Lower lobe of right lung (tissue), 2 donors: ENCODE data around the gene HBS1L. TPM values are rescaled to one million over a fixed set of nuclear protein-coding genes. Genes with fewer than 3 reads are reported as not detected.

Experiments
- ATAC-seq, 2 donors: fragments of 200-7000 bp; cut with Tn5 transposase; one replicate each; pipeline ENCODE4 v1.9.1; 2020 to 2022; ENCODE audit warnings: mild to moderate bottlenecking in 2 of 2, moderate library complexity in 2 of 2
- DNase-seq: peaks from one replicate; pipeline ENCODE4 v3.0.0-alpha.2; 2020
- H3K27ac ChIP-seq: fragments of 200-600 bp; one replicate; pipeline ENCODE4 v1.8.0; 2022
- H3K27me3 ChIP-seq: fragments of 200-600 bp; one replicate; pipeline ENCODE4 v1.8.0; 2022; ENCODE audit warnings: low read depth
- H3K36me3 ChIP-seq: fragments of 200-600 bp; one replicate; pipeline ENCODE4 v1.8.0; 2022; ENCODE audit warnings: mild to moderate bottlenecking
- H3K4me1 ChIP-seq: fragments of 200-600 bp; one replicate; pipeline ENCODE4 v1.8.0; 2022
- H3K4me3 ChIP-seq: fragments of 200-600 bp; one replicate; pipeline ENCODE4 v1.8.0; 2022; ENCODE audit warnings: mild to moderate bottlenecking
- H3K9me3 ChIP-seq: fragments of 200-600 bp; one replicate; pipeline ENCODE4 v1.8.0; 2022
- CTCF ChIP-seq: fragments of 200-600 bp; IDR thresholded peaks from one replicate; pipeline ENCODE4 v1.8.0; 2022; ENCODE audit warnings: antibody characterized with exemption, mild to moderate bottlenecking
- intact Hi-C: fragments of 100-400 bp; cut with DNase I; formaldehyde crosslinking; loops from one replicate; pipeline ENCODE4 v1.11.0; 2022
- total RNA-seq: library from RNA; stranded (reverse); fragmentation: NEBNext Ultra II Directional; extraction: Animal tissue kit (Norgen Biotek cat#: 25700); gene quantifications from one replicate; pipeline ENCODE4 v1.2.1, GENCODE V29; 2021
- donor health status: DM: no; HTN: yes; CAD: no; lungs with severe emphysema.

Gene HBS1L
- total RNA-seq, 1 donor from 2014 or later, result 51.3 TPM

DNA sequence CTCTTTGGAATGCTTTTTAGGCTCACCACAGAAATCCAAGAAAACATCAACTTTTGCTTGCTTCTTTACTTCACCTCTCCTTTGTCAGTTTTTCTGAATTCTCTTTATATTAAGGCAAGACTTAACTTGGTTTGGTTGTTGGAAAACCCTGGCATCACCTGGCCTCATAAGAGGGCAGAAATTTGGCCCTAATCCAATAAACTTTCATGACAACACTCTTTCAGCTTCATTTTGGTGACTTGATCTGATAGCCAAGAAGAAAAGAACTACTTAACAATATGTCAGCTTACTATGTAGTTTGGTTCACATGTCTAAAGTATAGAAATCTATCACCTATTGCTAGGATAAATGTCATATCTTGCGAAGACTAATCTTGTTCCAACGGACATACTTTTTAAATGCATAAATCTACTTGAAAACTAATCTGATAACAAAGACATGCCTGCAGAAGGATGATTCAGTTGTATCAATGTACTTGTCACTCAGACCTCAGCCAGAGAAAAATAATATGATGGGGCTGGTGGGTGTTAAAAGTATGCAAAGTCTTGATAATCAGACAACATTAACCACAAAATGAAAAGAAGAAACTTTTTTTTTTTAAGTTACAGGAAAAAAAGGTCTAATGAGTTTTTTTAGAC is 19.3 kb upstream of the HBS1L start:
- Histone ChIP-seq H3K27me3 (no peaks in the 10 kb centered on the region), H3K36me3 (no peaks in the 10 kb centered on the region), H3K4me1 (peaks cover 4% of the 10 kb centered on the region), H3K9me3 (no peaks in the 10 kb centered on the region), H3K27ac (no peak overlapping the region), H3K4me3 (no peak overlapping the region)
- ATAC-seq (no peak), DNase-seq (no peak)
- intact Hi-C loops, result no loop called here
- no peak for TF ChIP-seq CTCF

- ATAC-seq, result no peak
- no peaks in the 10 kb centered on the region for H3K27me3 ChIP-seq
- H3K9me3 ChIP-seq, result no peaks in the 10 kb centered on the region
- H3K27ac ChIP-seq, result no peak overlapping the region
- no peaks in the 10 kb centered on the region for H3K36me3 ChIP-seq
- intact Hi-C loops, result no loop called here
- DNase-seq, result no peak
- TF ChIP-seq CTCF, result no peak
- no peak overlapping the region for H3K4me3 ChIP-seq
- H3K4me1 ChIP-seq, result peaks cover 4% of the 10 kb centered on the region
Observed at GRCh38 chr6:135073217-135073616, 18.6 kb upstream of the HBS1L start.

GRCh38 chr6:135072753-135073152 is 18.1 kb upstream of the HBS1L start:
- Histone ChIP-seq H3K4me1 (peaks cover 4% of the 10 kb centered on the region), H3K36me3 (no peaks in the 10 kb centered on the region), H3K9me3 (no peaks in the 10 kb centered on the region), H3K27ac (no peak overlapping the region), H3K4me3 (no peak overlapping the region), H3K27me3 (no peaks in the 10 kb centered on the region)
- intact Hi-C loops, result no loop called here
- DNase-seq, result no peak
- TF ChIP-seq CTCF, result no peak
- ATAC-seq, result no peak

DNA sequence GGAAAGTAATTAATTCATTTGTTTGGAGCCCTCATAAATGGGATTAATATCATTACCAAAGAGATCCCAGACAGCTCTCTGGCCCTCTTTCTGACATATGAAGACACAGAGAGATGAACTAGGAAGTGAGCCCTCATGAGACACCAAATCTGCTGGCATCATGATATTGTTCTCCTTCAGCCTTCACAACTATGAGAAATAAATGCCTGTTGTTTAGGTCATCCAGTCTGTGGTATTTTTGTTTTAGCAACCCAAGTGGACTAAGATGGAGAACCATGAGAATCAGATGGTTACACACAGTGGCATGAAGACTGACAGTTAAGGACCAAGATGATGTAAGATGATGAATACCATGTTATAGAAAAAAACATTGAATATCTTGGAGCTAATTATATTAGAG is 16.9 kb upstream of the HBS1L start:
- DNase-seq (no peak), ATAC-seq (no peak)
- Histone ChIP-seq H3K36me3 (no peaks in the 10 kb centered on the region), H3K27ac (no peak overlapping the region), H3K4me1 (peaks cover 4% of the 10 kb centered on the region), H3K4me3 (no peak overlapping the region), H3K27me3 (no peaks in the 10 kb centered on the region), H3K9me3 (no peaks in the 10 kb centered on the region)
- intact Hi-C loops, result no loop called here
- TF ChIP-seq CTCF, result no peak

DNA sequence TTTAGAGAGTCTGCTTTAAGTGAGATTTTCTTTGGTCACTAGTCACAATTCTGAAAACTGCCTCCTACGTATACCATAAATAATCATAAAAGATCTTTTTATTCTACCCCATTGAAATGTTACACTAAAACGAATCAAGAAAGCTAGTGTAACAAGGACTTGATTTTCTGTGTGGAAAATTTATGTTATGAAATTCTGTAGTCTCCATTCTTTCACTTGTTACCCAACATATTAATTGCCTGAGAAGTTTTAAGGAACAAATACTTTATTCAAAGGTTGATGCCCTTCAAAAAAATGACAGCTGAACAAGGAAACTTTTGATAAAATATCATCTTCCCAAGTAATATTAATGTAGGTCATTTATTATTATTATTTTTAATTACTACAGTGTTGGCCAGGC is 13.3 kb upstream of the HBS1L start:
- no peak overlapping the region for H3K4me3 ChIP-seq
- DNase-seq (no peak), ATAC-seq (no peak)
- intact Hi-C loops, result no loop called here
- no peaks in the 10 kb centered on the region for H3K9me3 ChIP-seq
- H3K27ac ChIP-seq, result no peak overlapping the region
- no peak for TF ChIP-seq CTCF
- no peaks in the 10 kb centered on the region for H3K27me3 ChIP-seq
- no peaks in the 10 kb centered on the region for H3K36me3 ChIP-seq
- peaks cover under 1% of the 10 kb centered on the region for H3K4me1 ChIP-seq
